Esophagus (tissue), 2 donors: ENCODE data around the gene UBXN4. TPM values are rescaled to one million over a fixed set of nuclear protein-coding genes. Genes with fewer than 3 reads are reported as not detected.
"Not testable (repeated sequence)": the region's sequence is repeated elsewhere in the genome, so short reads cannot be mapped to it uniquely, and the experiment has no call there.

Experiments used
- H3K27ac ChIP-seq, 2 donors: one replicate each; pipeline ENCODE4 v1.5.1; 2013; ENCODE audit warnings: low read depth in 2 of 2, mild to moderate bottlenecking in 2 of 2, inconsistent platforms in 1 of 2, low read length in 1 of 2, moderate library complexity in 1 of 2
- H3K27me3 ChIP-seq, 2 donors: one replicate each; pipeline ENCODE4 v1.6.1; 2013; ENCODE audit warnings: low read length in 2 of 2, control low read depth in 1 of 2, mild to moderate bottlenecking in 1 of 2; ENCODE audit not compliant: insufficient read depth in 2 of 2, control insufficient read depth in 1 of 2
- H3K36me3 ChIP-seq, 2 donors: one replicate each; pipeline ENCODE4 v1.6.1; 2013; ENCODE audit warnings: low read length in 1 of 2; ENCODE audit not compliant: control insufficient read depth in 2 of 2, insufficient read depth in 2 of 2
- H3K4me1 ChIP-seq, 2 donors: one replicate each; pipeline ENCODE4 v1.6.1; 2013; ENCODE audit warnings: low read length in 1 of 2; ENCODE audit not compliant: control insufficient read depth in 2 of 2, insufficient read depth in 2 of 2
- H3K4me3 ChIP-seq, 2 donors: one replicate each; pipeline ENCODE4 v1.5.1; 2013; ENCODE audit warnings: low read length in 2 of 2, mild to moderate bottlenecking in 2 of 2, low read depth in 1 of 2, moderate library complexity in 1 of 2
- H3K9me3 ChIP-seq, 2 donors: one replicate each; pipeline ENCODE4 v1.6.1; 2013; ENCODE audit warnings: mild to moderate bottlenecking in 2 of 2, low read depth in 1 of 2, low read length in 1 of 2, moderate library complexity in 1 of 2; ENCODE audit not compliant: control insufficient read depth in 2 of 2, insufficient read depth in 1 of 2
- WGBS, 2 donors: extraction: QIAGEN DNeasy Blood & Tissue Kit; methylation state at CpG; one replicate each; pipeline ENCODE4 v1.1.7; 2013; 5-methylcytosine and 5-hydroxymethylcytosine counted together
- polyA plus RNA-seq, 2 donors: library from polyadenylated mRNA; stranded (reverse); fragments of 200-250 nt; gene quantifications; one replicate each; pipeline ENCODE4 v1.2.3, GENCODE V29; 2013
- donor health status: healthy with polysubstance abuse.
- donor health status: Bipolar disorder and iron deficiency.

UBXN4 gene, protein sequence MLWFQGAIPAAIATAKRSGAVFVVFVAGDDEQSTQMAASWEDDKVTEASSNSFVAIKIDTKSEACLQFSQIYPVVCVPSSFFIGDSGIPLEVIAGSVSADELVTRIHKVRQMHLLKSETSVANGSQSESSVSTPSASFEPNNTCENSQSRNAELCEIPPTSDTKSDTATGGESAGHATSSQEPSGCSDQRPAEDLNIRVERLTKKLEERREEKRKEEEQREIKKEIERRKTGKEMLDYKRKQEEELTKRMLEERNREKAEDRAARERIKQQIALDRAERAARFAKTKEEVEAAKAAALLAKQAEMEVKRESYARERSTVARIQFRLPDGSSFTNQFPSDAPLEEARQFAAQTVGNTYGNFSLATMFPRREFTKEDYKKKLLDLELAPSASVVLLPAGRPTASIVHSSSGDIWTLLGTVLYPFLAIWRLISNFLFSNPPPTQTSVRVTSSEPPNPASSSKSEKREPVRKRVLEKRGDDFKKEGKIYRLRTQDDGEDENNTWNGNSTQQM
- 10 to 100 TPM; 33.3 to 40.3 TPM for polyA plus RNA-seq

DNA sequence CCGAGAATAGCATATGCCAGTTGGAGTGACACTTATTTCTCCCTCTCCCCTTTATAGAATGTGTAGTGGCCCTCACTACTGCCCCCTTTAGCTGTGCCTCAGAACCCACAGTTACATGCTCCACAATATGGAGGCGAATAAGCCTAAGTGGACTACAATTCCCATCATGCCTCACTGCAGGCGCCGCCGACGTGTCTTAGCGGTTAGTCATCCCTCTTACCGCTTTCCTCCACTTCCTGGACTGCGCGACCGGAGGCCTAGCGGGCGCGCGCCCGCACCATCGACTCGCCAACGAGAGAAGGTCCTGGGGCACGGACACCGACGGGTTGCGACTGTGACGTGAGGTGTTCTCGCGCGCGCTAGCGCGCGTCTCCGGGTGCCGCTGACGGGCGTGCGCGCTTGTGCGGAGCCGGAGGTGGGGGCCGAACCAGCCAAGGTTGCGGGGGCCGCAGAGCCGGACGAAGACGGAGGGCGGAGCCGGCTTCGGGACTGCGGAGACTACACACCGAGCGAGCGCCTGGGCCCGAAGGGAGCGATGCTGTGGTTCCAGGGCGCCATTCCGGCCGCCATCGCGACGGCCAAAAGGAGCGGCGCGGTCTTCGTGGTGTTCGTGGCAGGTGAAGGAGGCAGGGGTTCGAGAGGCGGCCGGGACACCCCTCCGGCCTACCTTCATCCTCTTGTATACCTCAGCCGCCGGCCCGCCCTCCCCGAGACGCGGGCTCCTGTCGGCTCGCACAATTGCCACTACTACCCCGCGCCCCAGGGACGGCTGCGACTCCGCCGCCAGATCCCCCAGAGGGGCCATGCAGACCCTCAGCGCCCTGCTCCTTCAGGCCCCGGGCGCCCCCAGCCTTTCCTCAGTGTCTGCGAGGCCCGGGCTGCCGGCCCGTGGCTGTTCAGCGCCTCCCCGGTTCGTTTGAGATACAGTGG is at the start of gene UBXN4:
UBXN4 (plus strand) TSS at position 461 of the 930 bp plus-strand sequence; CDS start at position 536, 75 bp downstream.
- H3K36me3 ChIP-seq: no peaks in the 10 kb centered on the region
- WGBS, 2 donors: 1% methylated on average over 92 to 93 of the region's 93 CpGs
- no peaks in the 10 kb centered on the region for H3K9me3 ChIP-seq
- peak within 1 kb of the TSS; percentile 91 to 99 for H3K4me3 ChIP-seq
- H3K27me3 ChIP-seq: no peaks in the 10 kb centered on the region
- peaks cover 0 to 4% of the 10 kb centered on the region in 2 donors for H3K4me1 ChIP-seq
- peak within 1 kb of the TSS; percentile 97 to 99 for H3K27ac ChIP-seq

DNA sequence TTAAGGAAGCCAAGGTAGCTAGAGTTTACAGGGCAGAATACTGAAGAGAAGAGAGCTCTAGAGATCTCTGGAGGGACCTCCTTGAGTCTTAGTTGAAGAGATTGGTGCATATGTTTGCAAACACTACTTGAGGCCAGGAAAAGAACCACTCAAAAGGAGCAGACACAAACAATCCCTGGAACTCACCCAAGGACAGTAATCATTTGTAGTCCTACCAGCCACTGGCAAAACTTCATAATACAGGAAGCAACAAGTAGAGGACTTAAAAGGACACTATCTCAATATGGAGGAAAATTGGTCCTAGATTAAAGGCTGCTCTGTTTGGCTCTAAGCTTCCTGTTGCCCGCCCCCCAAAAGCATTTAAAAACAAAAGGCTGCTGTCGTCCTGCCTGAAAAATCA is 46.9 kb upstream of the UBXN4 start:
- H3K4me1 ChIP-seq: peaks cover 0 to 2% of the 10 kb centered on the region in 2 donors
- H3K27me3 ChIP-seq: no peaks in the 10 kb centered on the region
- no peak overlapping the region for H3K4me3 ChIP-seq
- WGBS, 2 donors: 46 to 73% methylated on average over 2 of the region's 2 CpGs
- H3K9me3 ChIP-seq: no peaks in the 10 kb centered on the region
- no peak overlapping the region for H3K27ac ChIP-seq
- peaks cover 0 to 3% of the 10 kb centered on the region in 2 donors for H3K36me3 ChIP-seq

DNA sequence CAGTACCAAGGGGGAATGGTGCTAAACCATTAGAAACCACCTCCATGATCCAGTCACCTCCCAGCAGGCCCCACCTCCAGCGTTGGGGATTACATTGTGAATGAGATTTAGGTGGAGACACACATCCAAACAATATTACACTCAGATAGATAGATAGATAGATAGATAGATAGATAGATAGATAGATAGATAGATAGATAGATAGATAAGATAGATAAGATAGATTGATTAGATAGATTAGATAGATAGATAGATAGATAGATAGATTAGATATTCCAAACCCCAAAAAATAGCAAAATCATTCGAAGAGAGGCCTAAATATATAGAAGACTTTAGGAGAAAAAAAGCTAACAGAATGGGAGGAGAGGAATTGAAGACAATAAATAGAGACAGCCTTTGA is 42.8 kb upstream of the UBXN4 start:
- Histone ChIP-seq H3K27me3 (no peaks in the 10 kb centered on the region), H3K36me3 (peaks cover 0 to 3% of the 10 kb centered on the region in 2 donors), H3K9me3 (no peaks in the 10 kb centered on the region), H3K4me1 (no peaks in the 10 kb centered on the region), H3K27ac (no peak overlapping the region), H3K4me3 (no peak overlapping the region)
- WGBS, 2 donors: 92 to 93% methylated on average over 2 of the region's 2 CpGs

DNA sequence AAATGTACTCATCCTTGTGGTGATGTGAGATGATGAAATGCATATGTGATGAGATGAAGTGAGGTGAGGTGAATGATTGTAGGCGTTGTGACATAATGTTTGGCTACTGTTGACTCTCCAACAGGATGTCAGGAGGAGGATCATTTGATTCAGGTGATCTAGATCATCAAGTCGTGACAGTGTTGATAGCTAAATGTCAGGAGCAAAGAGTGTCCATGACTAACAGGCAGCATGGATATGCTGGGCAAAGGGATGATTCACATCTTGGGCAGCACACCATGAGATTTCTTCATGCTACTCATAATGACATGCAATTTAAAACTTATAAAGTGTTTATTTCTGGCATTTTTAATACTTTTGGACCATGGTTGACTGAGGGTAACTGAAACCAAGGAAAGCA is 40.2 kb upstream of the UBXN4 start:
- no peak overlapping the region for H3K27ac ChIP-seq
- 84 to 87% methylated on average over 2 of the region's 2 CpGs for WGBS, 2 donors
- H3K27me3 ChIP-seq: no peaks in the 10 kb centered on the region
- H3K36me3 ChIP-seq: no peaks in the 10 kb centered on the region
- H3K4me3 ChIP-seq: no peak overlapping the region
- H3K9me3 ChIP-seq: no peaks in the 10 kb centered on the region
- no peaks in the 10 kb centered on the region for H3K4me1 ChIP-seq

DNA sequence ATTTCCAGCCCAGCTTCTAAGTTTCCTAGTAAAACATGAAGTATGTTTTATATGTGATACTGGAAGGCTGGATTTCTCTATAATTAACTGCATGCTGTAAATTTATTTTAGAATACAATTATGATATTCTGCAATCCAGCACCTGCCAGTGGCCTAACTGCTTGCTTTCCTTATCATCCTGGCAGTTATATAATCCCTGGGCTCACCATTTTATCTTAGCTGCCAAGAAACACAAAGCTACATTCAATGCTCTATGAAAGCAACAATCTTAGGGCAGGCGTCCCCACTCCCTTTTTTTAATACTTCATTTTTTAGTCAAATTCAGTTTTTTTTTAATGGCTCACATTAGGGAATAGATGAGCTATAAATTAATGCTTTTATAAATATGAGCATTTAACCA is 38.4 kb upstream of the UBXN4 start:
- WGBS, 2 donors: 36 to 37% methylated on average over 1 of the region's 1 CpG
- Histone ChIP-seq H3K36me3 (no peaks in the 10 kb centered on the region), H3K9me3 (no peaks in the 10 kb centered on the region), H3K27ac (no peak overlapping the region), H3K4me1 (no peaks in the 10 kb centered on the region), H3K4me3 (no peak overlapping the region), H3K27me3 (no peaks in the 10 kb centered on the region)

DNA sequence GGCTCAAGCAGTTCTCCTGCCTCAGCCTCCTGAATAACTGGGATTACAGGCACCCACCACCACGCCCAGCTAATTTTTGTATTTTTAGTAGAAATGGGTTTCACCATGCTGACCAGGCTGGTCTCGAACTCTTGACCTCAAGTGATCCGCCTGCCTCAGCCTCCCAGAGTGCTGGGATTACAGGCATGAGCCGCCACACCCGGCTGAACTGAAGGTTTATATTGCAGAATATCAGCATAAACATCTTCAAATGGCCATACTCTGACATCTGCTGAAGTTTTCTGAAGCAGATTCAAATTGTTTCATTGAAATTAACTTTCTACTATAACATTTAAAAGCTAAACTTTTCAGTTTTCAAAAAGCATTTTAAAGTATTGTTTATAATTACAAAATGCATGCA is 37.6 kb upstream of the UBXN4 start:
- H3K9me3 ChIP-seq, H3K4me3 ChIP-seq, H3K4me1 ChIP-seq, H3K27me3 ChIP-seq, H3K27ac ChIP-seq, H3K36me3 ChIP-seq: not testable (repeated sequence)
- 93% methylated on average over 5 of the region's 5 CpGs for WGBS, 2 donors

DNA sequence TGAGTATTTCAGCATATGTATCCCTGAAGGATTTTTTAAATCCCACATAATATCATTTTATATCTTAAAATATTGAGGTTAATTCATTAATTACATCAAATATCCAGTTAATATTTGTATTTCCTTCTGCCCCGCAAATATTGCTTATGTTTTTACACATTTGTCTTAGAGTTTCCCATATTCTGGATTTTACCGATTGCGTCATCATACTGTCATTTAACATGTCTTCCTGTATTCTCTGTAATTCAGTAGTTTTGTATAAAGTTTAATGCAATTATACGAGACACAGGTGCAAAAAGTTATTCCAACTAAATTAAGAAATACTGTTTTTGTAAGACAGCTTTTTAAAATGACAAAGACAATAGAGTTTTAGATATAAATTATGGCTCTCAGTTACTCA is 33.5 kb upstream of the UBXN4 start:
- Histone ChIP-seq H3K4me1 (no peaks in the 10 kb centered on the region), H3K27me3 (no peaks in the 10 kb centered on the region), H3K36me3 (no peaks in the 10 kb centered on the region), H3K4me3 (no peak overlapping the region), H3K27ac (no peak overlapping the region), H3K9me3 (no peaks in the 10 kb centered on the region)
- WGBS, 2 donors: 93 to 97% methylated on average over 4 of the region's 4 CpGs

DNA sequence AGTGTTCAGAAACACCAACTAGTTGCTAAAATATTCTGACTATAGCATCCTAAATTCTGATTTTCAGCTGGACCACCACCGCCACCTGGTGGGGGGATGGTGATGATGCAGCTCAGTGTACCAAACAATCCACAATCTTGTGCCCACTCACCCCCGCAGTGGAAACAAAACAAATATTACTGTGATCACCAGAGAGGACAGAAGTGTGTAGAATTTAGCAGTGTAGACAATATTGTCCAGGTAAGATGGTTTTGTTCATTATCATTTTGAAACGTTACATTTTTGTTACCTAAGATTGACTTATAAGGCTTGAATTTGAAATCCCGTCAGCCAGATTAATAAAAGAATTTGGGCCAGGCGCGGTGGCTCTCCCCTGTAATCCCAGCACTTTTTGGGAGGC is 31.7 kb upstream of the UBXN4 start:
- Histone ChIP-seq H3K4me3 (no peak overlapping the region), H3K27ac (no peak overlapping the region), H3K9me3 (no peaks in the 10 kb centered on the region), H3K4me1 (no peaks in the 10 kb centered on the region), H3K27me3 (no peaks in the 10 kb centered on the region), H3K36me3 (no peaks in the 10 kb centered on the region)
- WGBS, 2 donors: 60 to 62% methylated on average over 6 of the region's 6 CpGs

DNA sequence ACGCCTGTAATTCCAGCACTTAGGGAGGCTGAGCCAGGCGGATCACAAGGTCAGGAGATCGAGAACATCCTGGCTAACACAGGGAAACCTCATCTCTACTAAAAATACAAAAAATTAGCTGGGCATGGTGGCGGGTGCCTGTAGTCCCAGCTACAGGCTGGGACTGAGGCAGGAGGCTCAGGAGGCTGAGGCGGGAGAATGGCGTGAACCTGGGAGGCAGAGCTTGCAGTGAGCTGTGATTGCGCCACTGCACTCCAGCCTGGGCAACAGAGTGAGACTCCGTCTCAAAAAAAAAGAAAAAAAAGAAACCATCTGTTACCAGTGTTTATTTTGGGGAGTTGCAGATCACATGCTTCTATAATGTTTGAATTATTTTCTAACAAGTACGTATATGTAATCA is 26.6 kb upstream of the UBXN4 start:
- H3K9me3 ChIP-seq, H3K27ac ChIP-seq, H3K27me3 ChIP-seq, H3K36me3 ChIP-seq, H3K4me3 ChIP-seq, H3K4me1 ChIP-seq: not testable (repeated sequence)
- WGBS, 2 donors: 89 to 94% methylated on average over 9 of the region's 9 CpGs
